Measurements from ENCODE around the gene EID3.

Gene EID3

GRCh38 chr12:104340925-104341611, 37.5 kb downstream of the EID3 start:
- POLR2A ChIA-PET: no interaction called here
- no peak for TF ChIP-seq SUZ12 (IDR thresholded peaks at IDR 0.05)
- no peak for TF ChIP-seq L3MBTL2 (conservative IDR thresholded peaks at IDR 0.05)
- no peak for TF ChIP-seq PKNOX1 (IDR thresholded peaks at IDR 0.05)
- no peak for TF ChIP-seq FOXK2 (IDR thresholded peaks at IDR 0.05)
- TF ChIP-seq ZNF384 (IDR thresholded peaks at IDR 0.05): no peak
- no peak for DNase-seq (ENCODE audit: extremely low spot score)
- CTCF ChIA-PET: no interaction called here

DNA sequence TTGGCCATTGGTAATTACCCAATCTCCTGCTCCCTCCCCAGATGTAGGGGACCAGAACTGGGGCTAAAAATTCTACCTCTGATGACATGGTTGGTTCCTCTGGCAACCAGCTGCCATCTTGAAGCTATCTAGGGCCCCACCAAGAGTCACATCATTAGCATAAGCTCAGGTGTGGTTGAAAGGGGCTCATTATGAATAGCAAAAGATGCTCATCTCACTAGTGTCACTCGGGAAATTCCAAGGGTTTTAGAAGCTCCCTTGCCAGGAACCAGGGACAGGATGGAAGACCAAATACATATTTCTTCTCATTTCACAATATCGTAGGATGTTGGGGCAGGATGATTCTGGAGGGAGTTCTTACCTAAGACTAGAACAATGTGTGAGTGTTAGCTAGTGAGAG, 38.6 kb downstream of the EID3 start:
- ChIA-PET POLR2A (no interaction called here), CTCF (no interaction called here)
- TF ChIP-seq FOXA1 (IDR thresholded peaks at IDR 0.05) (no peak), SUZ12 (IDR thresholded peaks at IDR 0.05) (no peak), SP1 (IDR thresholded peaks at IDR 0.05) (no peak), ZNF384 (IDR thresholded peaks at IDR 0.05) (no peak), PKNOX1 (IDR thresholded peaks at IDR 0.05) (no peak), L3MBTL2 (conservative IDR thresholded peaks at IDR 0.05) (no peak), FOXM1 (IDR thresholded peaks at IDR 0.05; ENCODE audit: borderline replicate concordance) (no peak), NFRKB (IDR thresholded peaks at IDR 0.05) (no peak), ELF4 (IDR thresholded peaks at IDR 0.05) (no peak), ARNT (IDR thresholded peaks at IDR 0.05) (no peak), BHLHE40 (IDR thresholded peaks at IDR 0.05; ENCODE audit: borderline replicate concordance) (no peak), HDGF (IDR thresholded peaks at IDR 0.05; ENCODE audit: borderline replicate concordance) (no peak)
- no peak for DNase-seq (ENCODE audit: extremely low spot score)

DNA sequence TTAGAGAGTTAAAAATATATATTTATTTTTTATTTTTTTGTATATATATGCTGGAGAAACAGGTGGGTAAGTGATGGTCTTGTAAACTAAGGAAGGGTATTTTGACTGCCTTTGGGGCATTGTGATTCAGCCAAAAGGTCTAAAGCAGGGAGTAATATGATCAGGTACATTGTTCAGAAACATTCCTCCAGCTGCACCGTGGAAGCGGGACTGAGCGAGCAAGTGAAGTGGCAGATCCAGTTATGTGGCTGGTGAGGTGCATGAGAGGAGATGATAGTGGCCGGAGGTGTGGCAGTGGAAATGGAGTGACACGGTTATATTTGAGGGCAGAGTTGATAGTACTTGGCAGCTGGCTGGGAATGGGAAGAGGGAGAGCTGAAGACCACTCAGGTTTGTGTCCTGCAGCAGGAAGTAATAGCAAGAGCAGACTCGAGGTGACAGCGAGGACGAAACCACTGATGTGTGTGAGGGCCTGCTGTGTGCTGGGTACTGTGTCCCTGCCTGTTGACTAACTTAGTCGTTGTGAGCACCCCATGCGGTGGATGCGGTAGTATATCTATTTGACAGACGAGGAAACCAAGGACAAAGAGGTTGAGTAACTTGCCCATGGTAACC, 39.2 kb downstream of the EID3 start:
- CTCF ChIA-PET: interaction anchor here (0.6 kb wide), 2 partner anchors 218 to 714 kb away, joined by 3 read pairs; no protein-coding TSS in a partner anchor
- no peak for DNase-seq (ENCODE audit: extremely low spot score)
- POLR2A ChIA-PET: no interaction called here
- TF ChIP-seq FOXA1 (IDR thresholded peaks at IDR 0.05): no peak
- TF ChIP-seq LEF1 (IDR thresholded peaks at IDR 0.05; ENCODE audit: borderline replicate concordance): no peak
- no peak for TF ChIP-seq SUZ12 (IDR thresholded peaks at IDR 0.05)
- no peak for TF ChIP-seq CTBP1 (IDR thresholded peaks at IDR 0.05; ENCODE audit: borderline replicate concordance)
- TF ChIP-seq L3MBTL2 (conservative IDR thresholded peaks at IDR 0.05): no peak
- no peak for TF ChIP-seq ARNT (IDR thresholded peaks at IDR 0.05)
- TF ChIP-seq TARDBP (IDR thresholded peaks at IDR 0.05): no peak
- TF ChIP-seq FOXK2 (IDR thresholded peaks at IDR 0.05): no peak
- no peak for TF ChIP-seq SP1 (IDR thresholded peaks at IDR 0.05)
- no peak for TF ChIP-seq NFRKB (IDR thresholded peaks at IDR 0.05)
- no peak for TF ChIP-seq FOXM1 (IDR thresholded peaks at IDR 0.05; ENCODE audit: borderline replicate concordance)

DNA sequence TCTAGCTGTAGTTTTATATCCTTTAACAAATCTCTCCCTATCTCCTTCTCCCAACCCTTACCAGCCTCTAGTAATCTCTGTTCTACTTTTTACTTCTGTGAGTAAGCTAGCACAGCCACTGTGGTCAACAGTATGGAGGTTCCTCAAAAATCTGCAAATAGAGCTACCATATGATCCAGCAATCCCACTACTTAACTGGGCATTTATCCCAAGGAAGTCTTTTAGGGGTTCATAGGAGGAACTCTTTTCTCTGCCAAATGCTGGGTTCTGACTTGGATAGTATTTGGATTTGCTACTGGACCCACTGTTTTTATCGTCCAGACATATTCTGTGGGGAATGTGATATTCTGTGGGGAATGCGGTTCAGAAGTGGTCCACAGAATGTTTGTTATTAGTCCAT, 41.1 kb downstream of the EID3 start:
- TF ChIP-seq PKNOX1 (IDR thresholded peaks at IDR 0.05) (no peak), ZNF384 (IDR thresholded peaks at IDR 0.05) (no peak), SUZ12 (IDR thresholded peaks at IDR 0.05) (no peak), L3MBTL2 (conservative IDR thresholded peaks at IDR 0.05) (no peak), FOXA1 (IDR thresholded peaks at IDR 0.05) (no peak), LEF1 (IDR thresholded peaks at IDR 0.05; ENCODE audit: borderline replicate concordance) (no peak), HDGF (IDR thresholded peaks at IDR 0.05; ENCODE audit: borderline replicate concordance) (no peak), NFRKB (IDR thresholded peaks at IDR 0.05) (no peak), FOXM1 (IDR thresholded peaks at IDR 0.05; ENCODE audit: borderline replicate concordance) (no peak), TARDBP (IDR thresholded peaks at IDR 0.05) (no peak), FOXK2 (IDR thresholded peaks at IDR 0.05) (no peak), BHLHE40 (IDR thresholded peaks at IDR 0.05; ENCODE audit: borderline replicate concordance) (no peak), ELF4 (IDR thresholded peaks at IDR 0.05) (no peak), CTBP1 (IDR thresholded peaks at IDR 0.05; ENCODE audit: borderline replicate concordance) (no peak), SP1 (IDR thresholded peaks at IDR 0.05) (no peak), ARNT (IDR thresholded peaks at IDR 0.05) (no peak)
- POLR2A ChIA-PET: no interaction called here
- no peak for DNase-seq (ENCODE audit: extremely low spot score)
- CTCF ChIA-PET: interaction anchor here (0.6 kb wide), 1 partner anchor 135 kb away, joined by 3 read pairs; no protein-coding TSS in a partner anchor

DNA sequence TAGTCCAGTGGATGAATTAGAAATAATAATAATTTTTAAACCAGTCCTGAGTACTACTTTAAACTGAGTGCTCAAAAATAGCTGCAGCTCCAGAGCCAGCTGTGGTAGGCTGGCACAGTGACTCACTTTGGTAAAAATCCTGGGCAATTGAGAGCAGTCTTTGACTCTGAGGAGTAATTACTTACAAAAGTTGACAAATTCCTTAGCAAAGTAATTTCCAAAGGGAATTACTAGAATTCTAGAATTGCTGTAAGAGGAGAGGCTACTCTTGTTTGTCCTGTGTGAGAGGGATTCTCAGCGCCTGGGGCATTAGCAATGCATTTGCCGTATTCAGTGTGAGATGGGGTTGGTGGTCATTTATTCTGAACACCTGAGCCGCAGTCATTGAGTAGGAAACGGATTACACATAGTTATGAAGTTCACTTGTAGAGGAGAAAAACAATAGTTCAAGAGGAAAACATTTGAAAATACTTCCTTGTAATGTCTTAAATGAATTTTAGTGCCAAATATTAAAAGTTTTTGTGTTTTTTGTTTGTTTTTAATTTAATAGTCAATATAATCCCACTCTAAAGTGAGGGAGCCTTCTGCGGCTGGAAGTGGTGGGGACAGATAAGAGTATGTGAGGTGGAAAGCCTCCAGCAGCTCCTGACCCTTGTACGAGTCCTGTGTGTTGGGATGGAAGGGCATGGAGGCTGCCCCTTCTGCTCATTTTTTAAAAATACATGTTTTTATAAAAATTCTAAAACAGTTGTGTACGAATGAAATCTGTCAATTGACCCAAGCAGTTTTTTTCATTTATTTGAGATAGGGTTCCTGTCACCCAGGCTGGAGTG, 41.9 kb downstream of the EID3 start:
- TF ChIP-seq BHLHE40 (IDR thresholded peaks at IDR 0.05; ENCODE audit: borderline replicate concordance): no peak
- no peak for TF ChIP-seq FOXK2 (IDR thresholded peaks at IDR 0.05)
- TF ChIP-seq FOXA1 (IDR thresholded peaks at IDR 0.05): no peak
- no peak for TF ChIP-seq ARNT (IDR thresholded peaks at IDR 0.05)
- no peak for TF ChIP-seq ELF4 (IDR thresholded peaks at IDR 0.05)
- TF ChIP-seq FOXM1 (IDR thresholded peaks at IDR 0.05; ENCODE audit: borderline replicate concordance): no peak
- TF ChIP-seq ZNF384 (IDR thresholded peaks at IDR 0.05): no peak
- TF ChIP-seq L3MBTL2 (conservative IDR thresholded peaks at IDR 0.05): no peak
- TF ChIP-seq NFRKB (IDR thresholded peaks at IDR 0.05): no peak
- TF ChIP-seq TARDBP (IDR thresholded peaks at IDR 0.05): no peak
- no peak for TF ChIP-seq SUZ12 (IDR thresholded peaks at IDR 0.05)
- no peak for TF ChIP-seq HDGF (IDR thresholded peaks at IDR 0.05; ENCODE audit: borderline replicate concordance)
- DNase-seq (ENCODE audit: extremely low spot score): no peak
- POLR2A ChIA-PET: no interaction called here
- CTCF ChIA-PET: no interaction called here
